OCI-LY1 (cell line): Measurements from ENCODE around the gene S100B.

Source experiments
- EZH2 ChIP-seq: fragments of 200-600 bp; sonication (generic), shearing (Covaris generic); IDR thresholded peaks from 2 replicates; pipeline ENCODE4 v1.8.0; 2017; ENCODE audit warnings: borderline replicate concordance, mixed run types, mild to moderate bottlenecking, antibody characterized with exemption, low read length, moderate library complexity, mixed read lengths
- TF ChIP-seq, protein P1 (sequence below): fragments of 200-600 bp; sonication (generic), shearing (Covaris generic); IDR thresholded peaks from 2 replicates; pipeline ENCODE4 v1.5.1; 2017; ENCODE audit warnings: mild to moderate bottlenecking, antibody characterized with exemption, low read length, moderate library complexity, mixed read lengths

DNA sequence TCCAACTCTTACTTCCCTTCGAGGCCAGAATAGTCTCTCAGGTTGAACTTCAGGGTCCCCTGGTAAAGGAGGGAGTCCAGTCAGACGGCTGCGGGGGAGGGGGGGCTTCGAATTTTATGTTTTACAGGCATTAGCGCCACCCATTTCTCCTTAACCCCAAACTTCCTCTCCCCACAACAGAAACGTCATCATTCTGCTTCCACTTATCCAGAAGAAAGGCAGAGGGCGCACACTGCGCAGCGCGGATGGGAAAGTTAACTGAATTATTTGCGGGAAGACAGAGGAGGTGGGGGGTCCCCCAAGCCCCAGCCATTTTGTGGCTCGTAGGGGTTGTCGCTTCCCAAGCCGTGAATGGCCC is 30.1 kb upstream of the S100B start:
- TF ChIP-seq, protein P1, sequence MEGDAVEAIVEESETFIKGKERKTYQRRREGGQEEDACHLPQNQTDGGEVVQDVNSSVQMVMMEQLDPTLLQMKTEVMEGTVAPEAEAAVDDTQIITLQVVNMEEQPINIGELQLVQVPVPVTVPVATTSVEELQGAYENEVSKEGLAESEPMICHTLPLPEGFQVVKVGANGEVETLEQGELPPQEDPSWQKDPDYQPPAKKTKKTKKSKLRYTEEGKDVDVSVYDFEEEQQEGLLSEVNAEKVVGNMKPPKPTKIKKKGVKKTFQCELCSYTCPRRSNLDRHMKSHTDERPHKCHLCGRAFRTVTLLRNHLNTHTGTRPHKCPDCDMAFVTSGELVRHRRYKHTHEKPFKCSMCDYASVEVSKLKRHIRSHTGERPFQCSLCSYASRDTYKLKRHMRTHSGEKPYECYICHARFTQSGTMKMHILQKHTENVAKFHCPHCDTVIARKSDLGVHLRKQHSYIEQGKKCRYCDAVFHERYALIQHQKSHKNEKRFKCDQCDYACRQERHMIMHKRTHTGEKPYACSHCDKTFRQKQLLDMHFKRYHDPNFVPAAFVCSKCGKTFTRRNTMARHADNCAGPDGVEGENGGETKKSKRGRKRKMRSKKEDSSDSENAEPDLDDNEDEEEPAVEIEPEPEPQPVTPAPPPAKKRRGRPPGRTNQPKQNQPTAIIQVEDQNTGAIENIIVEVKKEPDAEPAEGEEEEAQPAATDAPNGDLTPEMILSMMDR, result peak; percentile 8; the same call in 1 of the 2 replicates
- no peak for TF ChIP-seq EZH2
